Glutamatergic neuron (in vitro differentiated cells): ENCODE data around the gene MICU1. TPM values are rescaled to one million over a fixed set of nuclear protein-coding genes. Genes with fewer than 3 reads are reported as not detected.
"Not testable (repeated sequence)": the region's sequence is repeated elsewhere in the genome, so short reads cannot be mapped to it uniquely, and the experiment has no call there.

ENCODE experiments used
- DNase-seq: peaks from one replicate; pipeline ENCODE4 v3.0.0; 2022
- H3K27ac Mint-ChIP-seq: one replicate; pipeline ENCODE4 v1.8.0; 2020; ENCODE audit warnings: mild to moderate bottlenecking, mixed read lengths, inconsistent platforms; ENCODE audit not compliant: unreplicated experiment
- H3K27me3 Mint-ChIP-seq: one replicate; pipeline ENCODE4 v1.8.0; 2020; ENCODE audit warnings: mild to moderate bottlenecking, moderate library complexity, mixed read lengths, inconsistent platforms; ENCODE audit not compliant: unreplicated experiment
- H3K36me3 Mint-ChIP-seq: one replicate; pipeline ENCODE4 v1.8.0; 2020; ENCODE audit warnings: mild to moderate bottlenecking, mixed read lengths, inconsistent platforms; ENCODE audit not compliant: unreplicated experiment
- H3K4me1 Mint-ChIP-seq: one replicate; pipeline ENCODE4 v1.8.0; 2020; ENCODE audit warnings: mild to moderate bottlenecking, low read depth, mixed read lengths, inconsistent platforms; ENCODE audit not compliant: unreplicated experiment
- H3K4me3 Mint-ChIP-seq: one replicate; pipeline ENCODE4 v1.8.0; 2020; ENCODE audit warnings: mild to moderate bottlenecking, mixed read lengths, inconsistent platforms; ENCODE audit not compliant: unreplicated experiment
- H3K9me3 Mint-ChIP-seq: one replicate; pipeline ENCODE4 v1.8.0; 2020; ENCODE audit warnings: mild to moderate bottlenecking, moderate library complexity, mixed read lengths, inconsistent platforms; ENCODE audit not compliant: unreplicated experiment
- CTCF ChIP-seq: fragments of 200-600 bp; sonication (generic); IDR thresholded peaks from one replicate; pipeline ENCODE4 v1.5.0; 2021; ENCODE audit not compliant: partially characterized antibody, unreplicated experiment
- total RNA-seq: library from RNA; stranded (reverse); fragmentation: NEBNext Ultra II Directional; extraction: Animal tissue kit (Norgen Biotek cat#: 25700); gene quantifications from one replicate; pipeline ENCODE4 v1.2.1, GENCODE V29; 2021; ENCODE audit not compliant: unreplicated experiment

MICU1 gene
- total RNA-seq, 1 donor from 2014 or later = 33.5 TPM

- Mint-ChIP-seq H3K27me3 (peaks cover 22% of the 10 kb centered on the region), H3K27ac (peak overlapping the region; percentile 99), H3K36me3 (peaks cover 6% of the 10 kb centered on the region), H3K4me3 (peak overlapping the region; percentile 96), H3K9me3 (peaks cover 14% of the 10 kb centered on the region), H3K4me1 (peaks cover 17% of the 10 kb centered on the region)
- no peak for DNase-seq
- no peak for TF ChIP-seq CTCF
Measured at GRCh38 chr10:72353028-72353964, 272.6 kb downstream of the MICU1 start.

GRCh38 chr10:72351479-72351878, 274.4 kb downstream of the MICU1 start:
- peaks cover 6% of the 10 kb centered on the region for H3K36me3 Mint-ChIP-seq
- H3K4me1 Mint-ChIP-seq = peaks cover 17% of the 10 kb centered on the region
- no peak overlapping the region for H3K4me3 Mint-ChIP-seq
- no peak for DNase-seq
- no peak for TF ChIP-seq CTCF
- no peak overlapping the region for H3K27ac Mint-ChIP-seq
- H3K27me3 Mint-ChIP-seq = peaks cover 22% of the 10 kb centered on the region
- peaks cover 16% of the 10 kb centered on the region for H3K9me3 Mint-ChIP-seq

GRCh38 chr10:72349438-72349837, 276.4 kb downstream of the MICU1 start:
- DNase-seq = no peak
- Mint-ChIP-seq H3K9me3 (peaks cover 9% of the 10 kb centered on the region), H3K27me3 (peaks cover 9% of the 10 kb centered on the region), H3K27ac (no peak overlapping the region), H3K4me1 (peaks cover 17% of the 10 kb centered on the region), H3K4me3 (no peak overlapping the region), H3K36me3 (peaks cover 6% of the 10 kb centered on the region)
- TF ChIP-seq CTCF = no peak

- no peak overlapping the region for H3K4me3 Mint-ChIP-seq
- H3K27ac Mint-ChIP-seq = no peak overlapping the region
- H3K9me3 Mint-ChIP-seq = peaks cover 6% of the 10 kb centered on the region
- peaks cover 11% of the 10 kb centered on the region for H3K4me1 Mint-ChIP-seq
- peaks cover 8% of the 10 kb centered on the region for H3K27me3 Mint-ChIP-seq
- peaks cover 6% of the 10 kb centered on the region for H3K36me3 Mint-ChIP-seq
- TF ChIP-seq CTCF = no peak
- no peak for DNase-seq
Measured at GRCh38 chr10:72348282-72348681, 277.6 kb downstream of the MICU1 start.

GRCh38 chr10:72346117-72346516, 279.8 kb downstream of the MICU1 start:
- not testable (repeated sequence) for H3K27me3 Mint-ChIP-seq

More at GRCh38 chr10:72346117-72346516, 279.8 kb downstream of the MICU1 start:
- H3K9me3 Mint-ChIP-seq, H3K36me3 Mint-ChIP-seq, H3K4me1 Mint-ChIP-seq, H3K4me3 Mint-ChIP-seq, H3K27ac Mint-ChIP-seq, DNase-seq: not testable (repeated sequence)
